ENCODE data around the gene MAP2.
"Not testable (repeated sequence)": the region's sequence is repeated elsewhere in the genome, so short reads cannot be mapped to it uniquely, and the experiment has no call there.

Gene MAP2

DNA sequence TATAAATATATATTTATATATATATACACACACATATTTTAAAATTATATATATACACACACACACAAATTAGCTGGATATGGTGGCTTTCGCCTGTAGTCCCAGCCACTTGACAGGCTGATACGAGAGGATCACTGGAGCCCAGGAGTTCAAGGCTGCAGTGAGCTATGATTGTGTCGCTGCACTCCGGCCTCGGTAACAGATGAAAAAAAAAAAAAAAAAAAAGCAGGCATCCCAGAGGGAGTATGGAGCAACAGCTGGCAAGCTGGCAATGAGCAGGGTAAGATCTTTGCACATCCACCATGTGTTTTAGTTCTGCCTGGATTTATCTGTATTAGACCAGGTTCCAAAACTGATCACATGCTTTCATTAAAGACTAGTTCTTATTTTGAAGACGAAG lies 170.1 kb downstream of the MAP2 start:
- no peak for DNase-seq (ENCODE audit: low read depth)

DNA sequence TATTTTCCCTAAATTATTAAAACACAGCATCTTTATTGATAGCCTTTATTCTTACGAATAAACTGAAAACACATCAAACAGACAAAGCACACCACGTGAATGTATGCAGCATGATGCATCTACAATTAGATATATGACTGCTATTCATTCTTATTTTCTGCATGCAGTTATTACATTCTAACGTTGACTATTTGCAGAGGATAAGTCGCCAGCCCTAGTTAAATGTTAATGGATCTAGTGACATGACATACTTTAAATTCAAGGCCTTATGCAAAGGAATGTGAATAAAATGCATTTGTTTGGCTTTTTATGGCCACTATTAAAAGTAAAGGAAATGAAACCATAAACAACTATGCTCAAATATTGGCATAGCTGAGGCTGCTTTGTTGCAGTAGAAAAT lies 172.4 kb downstream of the MAP2 start:
- H3K4me3 ChIP-seq (ENCODE audit: low read depth, low read length), result no peak overlapping the region
- no peak for DNase-seq (ENCODE audit: low read depth)
- TF ChIP-seq, protein P1, sequence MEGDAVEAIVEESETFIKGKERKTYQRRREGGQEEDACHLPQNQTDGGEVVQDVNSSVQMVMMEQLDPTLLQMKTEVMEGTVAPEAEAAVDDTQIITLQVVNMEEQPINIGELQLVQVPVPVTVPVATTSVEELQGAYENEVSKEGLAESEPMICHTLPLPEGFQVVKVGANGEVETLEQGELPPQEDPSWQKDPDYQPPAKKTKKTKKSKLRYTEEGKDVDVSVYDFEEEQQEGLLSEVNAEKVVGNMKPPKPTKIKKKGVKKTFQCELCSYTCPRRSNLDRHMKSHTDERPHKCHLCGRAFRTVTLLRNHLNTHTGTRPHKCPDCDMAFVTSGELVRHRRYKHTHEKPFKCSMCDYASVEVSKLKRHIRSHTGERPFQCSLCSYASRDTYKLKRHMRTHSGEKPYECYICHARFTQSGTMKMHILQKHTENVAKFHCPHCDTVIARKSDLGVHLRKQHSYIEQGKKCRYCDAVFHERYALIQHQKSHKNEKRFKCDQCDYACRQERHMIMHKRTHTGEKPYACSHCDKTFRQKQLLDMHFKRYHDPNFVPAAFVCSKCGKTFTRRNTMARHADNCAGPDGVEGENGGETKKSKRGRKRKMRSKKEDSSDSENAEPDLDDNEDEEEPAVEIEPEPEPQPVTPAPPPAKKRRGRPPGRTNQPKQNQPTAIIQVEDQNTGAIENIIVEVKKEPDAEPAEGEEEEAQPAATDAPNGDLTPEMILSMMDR (conservative IDR thresholded peaks at IDR 0.05; ENCODE audit: low read depth, low read length), result no peak

More for the DNA sequence above, 170.1 kb downstream of the MAP2 start:
- TF ChIP-seq, protein P1 (conservative IDR thresholded peaks at IDR 0.05; ENCODE audit: low read depth, low read length), result no peak
- H3K4me3 ChIP-seq (ENCODE audit: low read depth, low read length), result no peak overlapping the region

DNA sequence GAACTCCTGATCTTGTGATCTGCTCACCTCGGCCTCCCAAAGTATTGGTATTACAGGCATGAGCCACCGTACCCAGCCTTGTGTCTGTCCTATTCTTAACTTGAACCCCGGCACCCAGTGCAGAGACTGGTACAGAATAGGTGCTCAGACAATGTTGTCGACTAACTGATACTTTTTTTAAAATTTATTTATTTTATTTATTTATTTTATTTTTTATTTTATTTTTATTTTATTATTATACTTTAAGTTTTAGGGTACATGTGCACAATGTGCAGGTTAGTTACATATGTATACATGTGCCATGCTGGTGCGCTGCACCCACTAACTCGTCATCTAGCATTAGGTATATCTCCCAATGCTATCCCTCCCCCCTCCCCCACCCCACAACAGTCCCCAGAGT lies 174.4 kb downstream of the MAP2 start:
- H3K4me3 ChIP-seq (ENCODE audit: low read depth, low read length); DNase-seq (ENCODE audit: low read depth): not testable (repeated sequence)

DNA sequence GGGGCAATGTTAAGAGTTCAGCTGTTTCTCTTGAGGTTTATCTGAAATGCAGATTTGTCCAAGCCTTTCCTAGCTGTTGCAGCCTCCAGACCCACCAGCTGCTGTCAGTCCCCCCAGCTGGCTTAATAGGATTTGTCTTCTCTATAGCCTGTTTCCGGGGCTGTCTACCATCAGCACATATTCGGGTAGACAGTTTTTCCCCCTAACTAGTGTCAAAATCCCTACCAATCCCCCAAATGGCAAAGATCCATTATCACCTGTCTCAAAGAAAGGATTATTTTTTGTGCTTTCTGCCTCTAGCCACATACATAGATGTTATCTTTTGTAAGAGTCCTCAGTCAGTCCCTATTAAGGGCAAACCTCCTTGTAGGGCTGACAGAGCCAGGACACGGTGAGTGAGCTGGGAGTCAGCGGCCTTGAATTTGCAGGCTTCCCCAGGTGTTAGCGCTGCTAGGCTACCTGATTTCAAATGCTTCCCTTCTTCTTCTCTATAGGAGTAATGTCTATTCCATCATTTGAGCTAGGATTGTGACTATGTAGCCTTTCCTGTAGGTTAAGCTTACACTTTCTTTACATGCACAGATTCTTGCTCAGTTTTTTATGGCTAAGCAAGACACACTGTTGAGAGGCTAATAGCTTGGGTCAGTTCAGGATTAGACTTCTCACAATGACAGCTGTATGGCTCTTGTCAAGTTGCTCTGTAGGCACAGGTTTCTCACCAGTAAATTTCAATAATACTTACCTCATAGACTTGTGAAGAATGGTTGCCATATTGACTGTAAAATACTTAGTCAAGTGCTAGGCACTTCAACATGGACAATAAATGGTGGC lies 176.7 kb downstream of the MAP2 start:
- H3K4me3 ChIP-seq (ENCODE audit: low read depth, low read length), result no peak overlapping the region
- TF ChIP-seq, protein P1 (conservative IDR thresholded peaks at IDR 0.05; ENCODE audit: low read depth, low read length), result no peak
- DNase-seq (ENCODE audit: low read depth), result no peak

DNA sequence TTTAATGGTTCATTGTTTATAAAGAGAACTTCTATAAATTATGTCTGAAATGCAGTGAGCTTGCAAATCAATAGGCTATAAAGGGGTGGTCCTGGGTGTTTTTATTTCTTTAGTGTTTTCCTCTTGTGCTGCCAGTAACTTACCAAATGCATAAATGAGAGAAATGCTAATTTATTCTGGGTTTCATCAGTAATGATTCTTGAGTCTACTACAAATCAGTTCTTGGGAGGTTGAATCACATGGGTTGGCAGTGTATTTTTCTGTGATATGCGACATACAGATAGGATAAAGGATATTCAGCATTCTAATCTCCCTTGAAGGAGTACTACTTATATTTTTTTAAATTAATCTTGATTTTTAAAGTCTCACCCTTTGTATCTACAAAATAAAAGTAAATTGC lies 177.7 kb downstream of the MAP2 start:
- TF ChIP-seq, protein P1 (conservative IDR thresholded peaks at IDR 0.05; ENCODE audit: low read depth, low read length), result no peak
- no peak for DNase-seq (ENCODE audit: low read depth)
- no peak overlapping the region for H3K4me3 ChIP-seq (ENCODE audit: low read depth, low read length)

DNA sequence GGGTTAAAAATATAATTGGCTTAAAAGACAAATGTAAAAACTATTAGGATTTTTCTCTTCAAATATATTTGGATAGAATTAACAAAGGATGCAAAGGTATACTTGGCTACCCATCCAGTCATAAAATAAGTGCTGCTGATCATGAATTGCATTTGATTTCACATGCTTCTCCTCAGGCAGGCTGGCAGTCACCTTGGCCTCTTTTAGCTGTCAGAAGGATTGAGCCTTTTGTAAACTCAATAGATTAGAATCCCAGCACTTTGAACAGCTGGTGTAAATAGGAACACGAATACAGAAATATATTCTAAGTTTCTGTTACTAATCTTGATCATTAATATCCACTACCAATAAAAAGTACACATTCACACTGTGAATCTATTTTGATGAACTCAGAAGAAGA lies 178.4 kb downstream of the MAP2 start:
- no peak overlapping the region for H3K4me3 ChIP-seq (ENCODE audit: low read depth, low read length)
- no peak for DNase-seq (ENCODE audit: low read depth)
- TF ChIP-seq, protein P1 (conservative IDR thresholded peaks at IDR 0.05; ENCODE audit: low read depth, low read length), result no peak

DNA sequence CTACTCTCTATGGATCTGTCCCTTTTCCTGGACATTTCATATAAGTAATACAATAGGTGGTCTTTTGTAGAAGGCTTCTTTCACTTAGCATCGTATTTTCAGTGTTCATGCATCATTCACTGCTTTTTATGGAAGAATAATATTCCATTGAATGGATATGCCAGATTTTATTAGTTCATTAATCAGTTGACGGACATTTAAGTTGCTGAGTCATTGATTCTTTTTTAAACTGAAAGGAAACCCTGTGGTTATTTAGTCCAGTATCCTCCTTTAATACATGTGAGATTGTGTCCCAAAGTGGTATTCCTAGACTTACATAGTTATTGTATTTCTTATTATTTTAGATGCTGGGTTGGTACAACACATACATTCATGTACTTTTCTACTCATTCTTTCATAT lies 185.7 kb downstream of the MAP2 start:
- H3K4me3 ChIP-seq (ENCODE audit: low read depth, low read length), result no peak overlapping the region
- TF ChIP-seq, protein P1 (conservative IDR thresholded peaks at IDR 0.05; ENCODE audit: low read depth, low read length), result no peak
- DNase-seq (ENCODE audit: low read depth), result no peak
